GM12891 (cell line): ENCODE data around the gene SCRN2. TPM values are rescaled to one million over a fixed set of nuclear protein-coding genes. Genes with fewer than 3 reads are reported as not detected.
A peak's percentile ranks its signal among the peaks of the same experiment; 100 is the strongest.

Experiments
- DNase-seq: peaks from one replicate; pipeline ENCODE4 v3.0.0; 2011; ENCODE audit warnings: low spot score; ENCODE audit not compliant: insufficient read length
- FAIRE-seq: peaks from 2 replicates; lab custom pipeline; 2011; peaks lifted over from hg19 to GRCh38; lab: Jason Lieb, UNC
- PAX5 ChIP-seq: IDR thresholded peaks from 2 replicates; pipeline ENCODE4 v1.6.1; 2011; ENCODE audit warnings: low read length, moderate library complexity, mild to moderate bottlenecking; ENCODE audit not compliant: insufficient read depth, severe bottlenecking
- POLR2A ChIP-seq: IDR thresholded peaks from 2 replicates; pipeline ENCODE4 v1.6.1; 2011; ENCODE audit warnings: low read depth, low read length, control low read depth
- POLR2AphosphoS5 ChIP-seq: IDR thresholded peaks from 2 replicates; pipeline ENCODE4 v1.6.1; 2011; ENCODE audit warnings: low read depth, low read length, control low read depth
- POU2F2 ChIP-seq: IDR thresholded peaks from 2 replicates; pipeline ENCODE4 v1.6.1; 2011; ENCODE audit warnings: low read depth, mild to moderate bottlenecking, control low read depth, low read length, moderate library complexity
- SPI1 ChIP-seq: IDR thresholded peaks from 2 replicates; pipeline ENCODE4 v1.6.1; 2011; ENCODE audit warnings: low read depth, low read length, control low read depth
- TAF1 ChIP-seq: IDR thresholded peaks from 2 replicates; pipeline ENCODE4 v1.6.1; 2011; ENCODE audit warnings: low read depth, low read length, control low read depth
- polyA plus RNA-seq: library from polyadenylated mRNA; unstranded; fragments of >200 nt; gene quantifications from one replicate; pipeline ENCODE4 v1.2.1, GENCODE V29; 2012; ENCODE audit warnings: low read depth, missing spikeins, inconsistent platforms; ENCODE audit not compliant: missing spikeins

SCRN2 gene
- 21.0 TPM for polyA plus RNA-seq

DNA sequence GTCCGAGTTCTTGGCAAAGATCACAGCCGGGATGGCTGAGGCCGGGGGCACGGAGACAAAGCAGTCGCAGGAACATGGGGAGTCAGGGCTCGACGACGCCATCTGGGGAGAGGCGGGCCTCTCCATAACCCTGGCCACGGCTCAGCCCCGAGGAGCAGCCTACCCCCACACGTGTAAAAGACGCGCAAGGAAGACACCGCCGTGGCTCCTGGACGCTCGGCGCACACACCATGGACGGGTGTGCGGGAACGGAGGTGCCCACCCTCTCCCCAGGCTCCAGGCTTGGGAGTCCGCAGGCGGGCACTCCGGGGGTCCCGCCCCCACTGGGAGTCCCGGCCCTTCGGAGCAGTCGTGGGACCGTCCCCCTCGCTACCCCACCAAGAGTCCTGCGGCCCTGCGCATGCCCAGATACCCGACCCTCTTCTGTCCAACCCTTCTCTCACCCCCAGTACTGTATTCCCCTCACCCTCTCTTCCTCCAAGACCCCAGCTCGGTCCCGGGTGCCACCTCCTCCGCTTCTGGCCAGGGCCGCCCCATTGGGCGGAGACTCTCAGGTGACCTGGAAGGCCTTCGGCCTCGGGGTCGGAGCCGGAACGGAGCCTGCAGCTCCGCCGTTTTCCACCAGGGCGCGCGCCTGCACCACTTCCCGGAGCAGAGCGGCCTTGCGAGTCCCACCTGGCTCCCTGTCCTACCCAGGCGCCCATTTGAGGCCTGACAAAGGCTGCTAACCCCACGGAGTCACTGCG lies at the start of gene SCRN2:
Gene SCRN2, minus strand, starts transcription at position 532 of the 746 bp plus-strand sequence. Its CDS starts 430 bp downstream, at position 102.
- peak; percentile 95 for DNase-seq
- peak; percentile 10; the same call in 1 of the 2 replicates for TF ChIP-seq TAF1
- no peak for TF ChIP-seq PAX5
- no peak for TF ChIP-seq POLR2A
- TF ChIP-seq POLR2AphosphoS5, result no peak
- peak; percentile 96 for FAIRE-seq

- DNase-seq (peak; percentile 58), FAIRE-seq (peak; percentile 41)
- no peak for TF ChIP-seq POU2F2
- no peak for TF ChIP-seq POLR2A
- no peak for TF ChIP-seq POLR2AphosphoS5
- TF ChIP-seq SPI1, result no peak
- TF ChIP-seq TAF1, result no peak
- TF ChIP-seq PAX5, result no peak
These were observed 48.9 kb upstream of the SCRN2 start for GRCh38 chr17:47889734-47890529.

DNA sequence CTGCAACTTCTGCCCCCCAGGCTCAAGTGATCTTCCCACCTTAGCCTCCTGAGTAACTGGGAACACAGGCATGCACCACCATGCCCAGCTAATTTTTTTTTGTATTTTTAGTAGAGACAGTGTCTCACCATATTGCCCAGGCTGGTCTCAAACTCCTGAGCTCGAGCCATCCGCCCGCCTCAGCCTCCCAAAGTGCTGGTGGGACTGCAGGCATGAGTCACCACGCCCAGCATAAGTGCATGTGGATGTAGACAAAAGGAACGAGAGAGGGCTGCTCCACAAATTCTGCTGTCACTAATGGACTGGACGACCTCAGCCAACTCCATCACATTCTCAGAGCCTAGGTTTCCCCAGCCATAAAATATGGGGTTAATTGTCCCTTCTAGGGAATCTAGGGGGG lies 47.2 kb upstream of the SCRN2 start:
- FAIRE-seq, result no peak

GRCh38 chr17:47884905-47885730 lies 44.0 kb upstream of the SCRN2 start:
- no peak for DNase-seq
- no peak for FAIRE-seq
- no peak for TF ChIP-seq POLR2AphosphoS5

More for the DNA sequence above, 47.2 kb upstream of the SCRN2 start:
- TF ChIP-seq POU2F2 (no peak), TAF1 (no peak), SPI1 (no peak), PAX5 (no peak), POLR2AphosphoS5 (no peak), POLR2A (no peak)
- no peak for DNase-seq

DNA sequence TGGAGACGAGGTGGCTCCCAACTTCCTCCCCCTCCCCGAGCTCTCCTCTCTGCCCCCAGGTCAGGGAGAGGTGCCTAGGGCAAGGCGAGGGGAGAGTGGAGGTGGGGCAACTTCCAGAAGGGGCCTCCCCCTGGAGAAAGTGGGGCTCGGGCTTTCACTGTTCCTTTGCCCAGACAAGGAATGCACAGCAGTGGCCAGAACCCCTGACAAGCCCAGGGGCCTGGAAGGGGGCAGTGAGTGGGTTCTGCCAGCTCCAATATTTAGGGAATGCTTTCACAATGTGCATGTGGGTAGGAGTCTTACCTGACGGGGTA lies 43.3 kb upstream of the SCRN2 start:
- FAIRE-seq, result no peak
- TF ChIP-seq PAX5, result no peak
- no peak for TF ChIP-seq POLR2A
- TF ChIP-seq SPI1, result no peak
- no peak for TF ChIP-seq TAF1
- no peak for TF ChIP-seq POU2F2
- no peak for TF ChIP-seq POLR2AphosphoS5

GRCh38 chr17:47883589-47884426 lies 42.7 kb upstream of the SCRN2 start:
- no peak for FAIRE-seq
- DNase-seq, result no peak
- TF ChIP-seq POU2F2 (no peak), SPI1 (no peak), POLR2AphosphoS5 (no peak)

More for the DNA sequence above, 43.3 kb upstream of the SCRN2 start:
- DNase-seq, result no peak

DNA sequence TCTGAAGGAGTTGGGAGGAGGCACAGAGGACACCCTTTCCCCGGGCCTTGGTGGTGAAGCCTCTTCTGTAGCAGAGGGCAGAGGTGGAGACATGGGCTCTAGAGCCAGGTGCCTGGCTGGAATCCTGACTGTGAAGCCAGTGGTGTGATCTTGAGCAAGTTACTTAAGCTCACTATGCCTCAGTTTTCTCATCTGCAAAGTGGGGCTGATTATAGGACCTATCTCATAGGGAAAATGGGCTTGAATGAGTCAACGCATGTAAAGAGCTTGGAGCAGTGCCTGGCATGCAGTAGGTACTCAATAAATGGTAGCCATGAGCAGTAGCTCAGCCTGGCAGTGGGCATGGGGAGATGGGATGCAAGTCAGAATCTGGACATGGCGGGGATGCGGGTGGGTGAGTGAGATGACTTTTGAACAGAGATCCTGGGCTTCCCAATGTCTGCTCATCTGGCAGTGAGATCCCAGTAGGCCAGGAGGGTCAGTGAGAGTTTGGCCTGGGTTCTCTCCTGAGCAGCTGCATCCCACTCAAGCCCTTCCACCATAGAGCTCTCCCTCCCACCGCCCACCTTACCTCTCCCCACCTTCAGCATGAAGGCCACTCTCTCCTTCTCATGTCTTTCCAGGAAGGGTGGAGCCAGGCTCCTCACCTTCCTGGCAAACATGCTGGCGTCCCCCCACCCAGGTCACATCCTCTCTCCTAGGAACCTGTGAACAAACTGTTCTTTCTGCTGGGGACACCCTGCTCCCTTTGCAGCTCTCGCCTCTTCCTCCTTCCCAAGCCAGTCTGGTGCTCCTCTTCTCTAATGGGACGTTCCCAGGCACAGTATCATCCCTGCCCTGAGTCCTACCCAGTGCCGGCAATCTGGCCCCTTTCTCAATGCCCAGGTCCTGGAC lies 41.9 kb upstream of the SCRN2 start:
- no peak for FAIRE-seq
- TF ChIP-seq SPI1 (no peak), POLR2AphosphoS5 (no peak)
- no peak for DNase-seq

GRCh38 chr17:47882247-47882646 lies 41.2 kb upstream of the SCRN2 start:
- TF ChIP-seq PAX5 (no peak), SPI1 (no peak), TAF1 (no peak), POLR2AphosphoS5 (no peak), POU2F2 (no peak), POLR2A (no peak)
- no peak for FAIRE-seq
- no peak for DNase-seq
